AG09319 (cell line): ENCODE results near the gene FKBP5.
"Not testable (repeated sequence)": the region's sequence is repeated elsewhere in the genome, so short reads cannot be mapped to it uniquely, and the experiment has no call there.

Experiments
- DNase-seq: peaks from one replicate; pipeline ENCODE4 v3.0.0-alpha.2; 2010; ENCODE audit warnings: low read depth; ENCODE audit errors: extremely low read depth
- TF ChIP-seq, protein P1 (sequence below): IDR thresholded peaks from 2 replicates; pipeline ENCODE4 v1.5.1; 2011; ENCODE audit warnings: low read depth, mild to moderate bottlenecking, inconsistent platforms, low read length, moderate library complexity

Gene FKBP5

DNA sequence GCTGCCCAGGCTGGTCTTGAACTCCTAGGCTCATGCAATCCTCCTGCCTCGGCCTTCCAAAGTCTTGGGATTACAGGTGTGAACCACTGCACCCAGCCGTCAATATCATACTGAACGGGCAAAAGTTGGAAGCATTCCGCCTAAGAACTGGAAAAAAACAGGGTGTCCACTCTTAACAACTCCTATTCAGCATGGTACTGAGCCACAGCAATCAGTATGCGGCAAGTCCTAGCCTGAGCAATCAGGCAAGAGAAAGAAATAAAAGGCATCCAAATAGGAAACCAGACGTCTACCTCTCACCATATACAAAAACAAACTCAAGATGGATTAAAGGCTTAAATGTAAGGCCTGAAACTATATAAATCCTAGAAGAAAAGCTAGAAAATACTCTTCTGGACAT, 83.1 kb downstream of the FKBP5 start:
- no peak for DNase-seq
- TF ChIP-seq, protein P1, sequence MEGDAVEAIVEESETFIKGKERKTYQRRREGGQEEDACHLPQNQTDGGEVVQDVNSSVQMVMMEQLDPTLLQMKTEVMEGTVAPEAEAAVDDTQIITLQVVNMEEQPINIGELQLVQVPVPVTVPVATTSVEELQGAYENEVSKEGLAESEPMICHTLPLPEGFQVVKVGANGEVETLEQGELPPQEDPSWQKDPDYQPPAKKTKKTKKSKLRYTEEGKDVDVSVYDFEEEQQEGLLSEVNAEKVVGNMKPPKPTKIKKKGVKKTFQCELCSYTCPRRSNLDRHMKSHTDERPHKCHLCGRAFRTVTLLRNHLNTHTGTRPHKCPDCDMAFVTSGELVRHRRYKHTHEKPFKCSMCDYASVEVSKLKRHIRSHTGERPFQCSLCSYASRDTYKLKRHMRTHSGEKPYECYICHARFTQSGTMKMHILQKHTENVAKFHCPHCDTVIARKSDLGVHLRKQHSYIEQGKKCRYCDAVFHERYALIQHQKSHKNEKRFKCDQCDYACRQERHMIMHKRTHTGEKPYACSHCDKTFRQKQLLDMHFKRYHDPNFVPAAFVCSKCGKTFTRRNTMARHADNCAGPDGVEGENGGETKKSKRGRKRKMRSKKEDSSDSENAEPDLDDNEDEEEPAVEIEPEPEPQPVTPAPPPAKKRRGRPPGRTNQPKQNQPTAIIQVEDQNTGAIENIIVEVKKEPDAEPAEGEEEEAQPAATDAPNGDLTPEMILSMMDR: no peak

DNA sequence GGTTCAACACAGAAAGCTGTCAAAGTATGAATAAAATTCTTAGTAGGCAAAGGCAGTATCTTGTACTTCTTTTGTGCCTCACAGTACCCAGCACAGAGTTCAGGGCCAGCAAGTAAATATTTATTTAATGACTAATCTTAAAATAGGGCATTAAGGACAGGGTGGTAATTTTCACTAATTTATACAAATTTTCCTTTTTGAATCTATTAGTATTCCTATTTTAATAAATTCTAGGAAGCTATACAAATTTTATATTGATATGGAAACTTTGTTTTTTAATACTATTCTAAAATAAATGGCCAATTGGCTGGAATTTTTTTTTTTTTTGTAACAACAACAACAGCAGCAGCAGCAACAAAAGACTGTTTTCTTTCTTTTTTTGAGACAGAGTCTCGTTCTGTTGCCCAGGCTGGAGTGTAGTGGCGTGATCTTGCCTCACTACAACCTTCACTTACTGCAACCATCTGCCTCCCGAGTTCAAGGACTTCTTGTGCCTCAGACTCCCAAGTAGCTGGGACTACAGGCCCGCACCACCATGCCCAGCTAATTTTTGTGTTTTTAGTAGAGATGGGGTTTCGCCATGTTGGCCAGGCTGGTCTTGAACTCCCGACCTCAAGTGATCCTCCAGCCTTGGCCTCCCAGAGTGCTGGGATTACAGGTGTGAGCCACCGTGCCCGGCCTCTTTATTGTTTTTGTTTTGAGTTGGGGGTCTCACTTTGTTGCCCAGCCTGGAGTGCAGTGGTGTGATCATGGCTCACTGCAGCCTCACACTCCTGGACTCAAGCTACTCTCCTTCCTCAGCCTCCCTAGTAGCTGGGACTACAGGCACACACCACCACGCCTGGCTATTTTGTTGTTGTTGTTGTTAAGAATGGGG, 85.2 kb downstream of the FKBP5 start:
- TF ChIP-seq, protein P1: no peak
- no peak for DNase-seq

DNA sequence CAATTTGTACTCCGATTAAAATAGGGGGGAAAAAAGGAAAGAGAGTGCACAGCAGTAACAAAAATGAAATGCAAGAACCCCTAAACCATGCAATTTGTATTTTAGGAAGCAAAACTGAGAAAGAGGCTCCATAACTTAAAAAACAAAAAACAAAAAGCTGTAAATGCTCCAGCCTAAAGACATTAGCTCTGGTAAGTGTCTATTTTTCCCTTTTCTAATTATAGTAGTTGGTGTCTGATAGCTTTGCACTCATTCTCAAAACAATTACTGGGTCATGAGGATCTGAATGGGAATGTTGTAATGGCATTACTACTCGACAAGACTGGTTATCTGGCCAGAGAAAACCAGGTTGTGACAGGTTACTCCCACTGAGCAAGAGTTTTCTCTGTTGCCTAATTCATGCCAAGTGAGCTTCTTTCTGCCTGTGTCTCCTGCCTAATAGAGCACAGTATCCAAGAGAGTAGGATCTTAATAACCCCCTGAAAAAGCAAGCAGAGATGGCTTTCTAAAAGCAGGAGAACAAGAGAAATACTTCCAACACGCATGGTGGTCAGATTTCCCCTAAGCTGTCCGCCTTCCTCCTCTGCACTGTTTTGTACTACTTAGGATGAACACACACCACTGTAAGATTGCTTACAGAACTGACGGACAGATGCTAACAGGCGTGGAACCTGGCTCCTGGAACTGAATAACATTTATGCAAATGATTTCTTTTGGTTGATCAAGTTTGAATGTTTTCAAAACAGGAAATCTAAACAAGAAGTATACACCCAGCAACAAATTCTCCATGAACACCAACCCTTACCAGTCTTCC, 86.4 kb downstream of the FKBP5 start:
- DNase-seq: no peak
- TF ChIP-seq, protein P1: no peak

DNA sequence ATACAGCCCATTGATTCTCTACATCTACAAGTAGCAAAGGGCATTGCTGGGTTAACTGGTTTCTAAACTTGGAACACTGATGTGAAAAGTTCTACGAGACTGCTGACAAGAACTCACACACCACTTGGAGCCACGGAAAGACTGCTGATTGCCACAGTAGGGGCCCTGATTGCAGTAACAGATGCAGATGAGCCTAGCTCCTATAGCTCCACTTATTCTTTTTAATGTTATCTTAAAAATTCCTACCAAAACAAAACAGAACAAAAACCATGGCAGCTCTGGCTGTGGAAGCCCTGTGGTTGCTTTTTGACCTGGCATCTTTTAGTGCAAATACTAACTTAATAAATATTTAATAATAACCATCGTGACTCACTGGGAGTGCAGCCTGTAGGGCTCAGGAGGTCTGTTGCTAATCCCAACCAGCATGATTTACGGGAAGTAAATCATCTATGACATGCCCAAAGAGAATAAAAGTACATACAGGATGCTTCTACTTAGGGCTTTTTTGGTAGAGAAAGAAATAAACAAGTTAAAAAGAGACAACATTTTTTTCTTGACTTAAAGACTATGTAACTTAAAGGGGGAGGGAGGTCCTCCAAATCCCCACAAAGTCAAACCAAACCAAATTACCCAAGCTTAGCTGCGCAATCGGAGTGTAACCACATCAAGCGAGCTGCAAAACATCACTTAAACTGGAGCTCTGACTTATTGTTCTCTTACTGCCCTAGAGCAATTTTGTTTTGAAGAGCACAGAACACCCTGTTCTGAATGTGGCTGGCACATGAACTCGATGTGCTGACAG, 87.2 kb downstream of the FKBP5 start:
- DNase-seq: peak; percentile 61
- TF ChIP-seq, protein P1: no peak

DNA sequence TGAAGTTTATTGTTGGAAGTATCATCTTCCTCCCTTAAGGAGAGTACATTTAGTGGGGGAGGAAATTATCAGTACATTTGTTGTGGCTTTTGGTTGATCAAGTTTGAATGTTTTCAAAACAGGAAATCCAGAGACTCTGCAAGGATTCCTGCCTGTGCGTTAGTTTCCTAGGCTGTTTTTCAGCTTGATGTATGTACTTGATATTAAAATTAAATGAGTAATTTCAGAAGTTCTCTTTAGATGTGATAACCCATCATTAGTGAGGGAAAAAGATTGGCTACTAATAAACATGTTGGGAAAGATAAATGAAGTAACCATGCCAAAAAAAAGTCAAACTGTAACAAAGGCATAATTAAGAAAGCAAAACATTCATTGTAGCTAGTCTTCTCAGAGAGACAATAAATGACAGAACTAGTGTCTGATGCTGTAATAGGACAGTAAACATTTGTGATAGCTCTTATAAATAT, 88.0 kb downstream of the FKBP5 start:
- DNase-seq: no peak
- TF ChIP-seq, protein P1: no peak

DNA sequence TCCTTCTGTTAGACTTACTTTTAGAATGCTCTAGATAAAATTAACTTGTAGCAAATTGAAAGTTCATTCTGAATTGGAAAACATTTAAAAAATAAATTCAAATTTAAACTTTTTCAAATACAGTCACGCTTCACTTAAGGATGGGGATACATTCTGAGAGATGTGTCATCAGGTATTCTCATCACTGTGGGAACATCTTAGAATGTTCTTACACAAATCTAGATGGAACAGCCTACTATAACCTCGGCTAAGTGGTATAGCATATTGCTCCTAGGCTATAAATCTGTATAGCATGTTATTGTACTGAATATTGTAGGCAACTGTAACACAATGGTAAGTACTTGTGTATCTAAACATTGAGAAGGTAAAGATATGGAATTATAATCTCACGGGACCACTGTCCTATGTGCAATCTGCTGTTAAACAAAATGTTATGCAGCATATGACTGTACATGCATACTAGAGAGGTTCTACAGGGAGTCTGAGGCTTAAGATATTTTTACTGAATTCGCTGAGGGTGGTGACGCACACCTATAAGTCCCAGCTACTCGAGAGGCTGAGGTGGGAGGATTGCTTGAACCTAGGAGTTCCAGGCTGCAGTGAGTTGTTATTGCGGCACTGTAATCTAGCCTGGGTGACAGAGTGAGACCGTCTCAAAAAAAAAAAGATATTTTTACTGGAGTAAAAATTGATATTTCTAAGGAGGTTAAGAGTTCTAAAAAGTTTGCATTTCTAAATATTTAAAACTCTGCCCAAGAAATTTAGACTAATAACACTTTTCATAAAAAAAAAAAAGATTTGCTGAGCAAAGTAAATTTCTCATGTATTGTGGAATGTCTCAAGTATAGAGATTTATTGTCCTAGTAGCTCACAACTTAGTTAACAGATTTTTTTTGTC, 88.7 kb downstream of the FKBP5 start:
- TF ChIP-seq, protein P1: no peak
- no peak for DNase-seq

DNA sequence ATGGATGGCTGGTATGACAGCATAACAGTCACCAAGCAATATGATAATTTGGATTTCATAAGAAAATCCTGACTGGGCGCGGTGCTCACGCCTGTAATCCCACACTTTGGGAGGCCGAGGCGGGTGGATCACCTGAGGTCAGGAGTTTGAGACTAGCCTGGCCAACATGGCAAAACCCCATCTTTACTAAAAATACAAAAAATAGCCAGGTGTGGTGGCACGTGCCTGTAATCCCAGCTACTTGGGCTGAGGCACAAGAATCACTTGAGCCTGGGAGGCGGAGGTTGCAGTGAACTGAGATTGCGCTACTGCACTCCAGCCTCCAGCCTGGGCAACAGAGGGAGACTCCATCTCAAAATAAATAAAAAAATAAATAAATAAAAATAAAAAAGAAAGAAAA, 90.1 kb downstream of the FKBP5 start:
- not testable (repeated sequence) for DNase-seq
